Stimulated activated CD4-positive, alpha-beta T cell treated with anti-CD3 and anti-CD28 coated beads, TNF-alpha, amount 100 ng/mL, for 1 hour (primary cell): ENCODE data around the gene SLC2A10.

Experiments used
- DNase-seq, 3 donors: peaks; one replicate each; pipeline ENCODE4 v3.0.0-alpha.2; 2020; ENCODE audit warnings: low read depth in 3 of 3, low spot score in 1 of 3

Gene SLC2A10

DNA sequence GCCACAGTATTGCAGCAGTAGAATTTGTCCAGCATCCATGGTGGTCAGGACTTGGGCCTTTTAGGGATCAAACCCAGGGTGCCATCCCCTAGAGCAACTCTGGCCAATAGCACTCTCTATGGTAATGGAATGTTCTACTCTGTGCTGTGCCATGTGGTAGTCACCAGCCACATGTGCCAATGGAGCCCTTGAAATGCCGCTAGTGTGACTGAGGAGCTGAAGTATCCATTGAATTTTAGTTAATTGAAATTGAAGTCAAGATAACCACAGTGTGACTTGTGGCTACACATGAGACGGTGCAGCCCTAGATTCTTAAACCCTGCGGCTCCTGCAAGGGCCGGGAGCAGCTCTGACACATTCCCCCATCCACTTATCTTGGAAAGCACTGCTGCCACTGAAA, 54.6 kb downstream of the SLC2A10 start:
- DNase-seq = no peak

DNA sequence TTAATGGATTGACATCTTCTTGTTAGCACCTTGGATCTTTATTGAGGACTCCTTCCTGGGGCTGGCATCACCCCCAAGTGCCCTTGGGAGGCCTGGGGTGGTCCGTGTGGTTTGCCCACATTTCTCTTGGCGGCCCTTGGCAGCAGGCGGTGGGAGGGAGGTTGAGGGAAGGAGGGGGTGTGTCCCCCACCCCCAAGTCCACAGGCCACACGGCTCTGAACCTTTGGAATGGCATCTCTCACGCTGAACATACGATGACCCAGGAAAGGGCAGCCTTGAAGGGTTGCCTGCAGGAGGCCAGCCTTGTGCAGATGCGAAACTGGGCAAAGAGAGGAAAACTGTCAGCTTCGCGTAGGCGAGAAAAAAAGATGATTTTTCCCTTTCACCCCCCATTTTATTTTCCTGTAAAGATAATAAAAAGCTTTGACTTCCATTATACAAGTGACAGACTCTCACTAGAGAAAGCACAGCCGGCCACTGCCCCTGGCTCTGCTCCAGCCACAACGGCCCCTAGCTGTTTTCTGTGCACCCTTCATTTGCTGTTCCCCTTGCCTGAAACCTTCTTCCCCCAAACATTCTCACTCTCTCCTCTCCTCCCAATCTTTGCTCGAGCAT, 56.2 kb downstream of the SLC2A10 start:
- no peak for DNase-seq

DNA sequence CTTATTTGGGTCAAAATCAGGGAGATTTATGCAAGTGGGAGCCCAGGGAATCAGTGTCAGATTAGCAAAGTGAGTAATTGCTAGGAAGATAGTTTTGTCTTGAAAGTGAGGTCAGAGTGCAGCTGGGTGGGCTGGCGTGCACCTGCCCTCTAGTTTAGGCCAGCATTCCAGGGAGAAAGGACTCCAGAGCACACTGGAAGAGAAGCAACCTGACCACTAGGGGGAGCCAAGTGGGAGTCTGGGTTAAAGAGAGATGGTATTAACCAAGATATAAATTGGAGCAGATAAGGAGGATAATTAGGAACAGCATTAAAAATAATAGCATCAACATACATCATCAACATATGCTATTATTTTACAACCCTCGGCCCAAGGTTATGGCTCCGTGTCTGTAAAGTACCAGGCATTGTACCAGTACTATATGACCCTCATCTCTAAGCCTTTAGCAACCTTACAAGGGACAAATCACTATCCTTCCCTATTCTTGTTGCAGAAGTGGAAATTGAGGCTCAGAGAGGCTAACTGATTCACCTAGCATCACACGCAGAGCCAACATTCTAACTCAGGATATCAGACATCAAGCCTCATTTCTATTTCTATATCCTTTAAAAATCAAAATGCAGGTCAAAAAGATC, 57.8 kb downstream of the SLC2A10 start:
- no peak for DNase-seq

DNA sequence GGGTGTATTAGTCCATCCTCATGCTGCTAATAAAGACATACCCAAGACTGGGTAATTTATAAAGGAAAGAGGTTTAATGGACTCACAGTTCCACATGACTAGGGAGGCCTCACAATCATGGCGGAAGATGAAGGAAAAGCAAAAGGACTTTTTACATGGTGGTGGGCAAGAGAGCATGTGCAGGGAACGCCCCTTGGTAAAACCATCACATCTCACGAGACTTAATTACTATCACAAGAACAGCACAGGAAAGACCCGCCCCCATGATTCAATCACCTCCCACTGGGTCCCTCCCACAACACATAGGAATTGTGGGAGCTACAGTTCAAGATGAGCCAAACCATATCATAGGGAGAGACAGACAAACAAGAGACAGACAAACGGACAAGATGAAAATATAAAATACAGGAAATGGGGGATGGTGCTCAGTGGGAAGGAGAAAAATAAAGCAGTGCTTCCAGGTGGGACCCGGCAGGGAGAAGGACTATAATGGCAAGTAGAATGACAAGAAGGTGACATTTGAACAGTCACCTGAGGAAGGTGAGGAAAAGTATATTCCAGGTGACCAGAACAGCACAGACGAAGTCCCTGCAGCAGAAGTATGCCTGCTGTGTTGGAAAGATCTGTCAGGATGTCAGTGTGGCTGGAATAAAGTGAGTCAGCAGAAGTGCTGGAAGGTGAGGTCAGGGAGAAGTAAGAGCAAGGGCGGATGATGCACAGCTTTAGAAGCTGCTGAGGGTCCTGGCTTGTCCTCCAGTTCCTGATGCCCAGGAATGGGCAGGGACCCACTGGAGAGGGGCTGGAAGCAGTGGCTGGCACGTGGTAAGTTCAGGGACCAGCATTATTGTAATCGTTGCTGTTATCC, 61.1 kb downstream of the SLC2A10 start:
- DNase-seq = no peak

DNA sequence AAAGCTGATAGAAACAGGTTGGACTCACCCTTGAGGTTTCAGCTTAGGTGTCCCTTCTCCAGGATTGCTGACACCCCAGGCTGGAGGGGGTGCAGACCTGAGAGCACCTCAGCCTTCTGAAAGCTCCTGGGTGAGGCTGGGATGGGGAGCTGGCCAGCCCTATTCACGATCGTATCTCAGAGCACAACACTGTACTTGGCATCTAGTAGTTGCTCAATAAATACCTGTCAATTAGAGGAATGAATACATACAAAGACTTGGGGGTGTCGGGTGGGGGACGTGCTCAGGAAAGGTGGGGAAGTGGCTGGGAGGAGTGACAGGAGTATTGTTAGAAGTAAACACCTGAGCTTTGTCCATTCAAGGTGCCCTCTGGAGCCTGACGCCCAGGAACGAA, 61.7 kb downstream of the SLC2A10 start:
- no peak for DNase-seq

DNA sequence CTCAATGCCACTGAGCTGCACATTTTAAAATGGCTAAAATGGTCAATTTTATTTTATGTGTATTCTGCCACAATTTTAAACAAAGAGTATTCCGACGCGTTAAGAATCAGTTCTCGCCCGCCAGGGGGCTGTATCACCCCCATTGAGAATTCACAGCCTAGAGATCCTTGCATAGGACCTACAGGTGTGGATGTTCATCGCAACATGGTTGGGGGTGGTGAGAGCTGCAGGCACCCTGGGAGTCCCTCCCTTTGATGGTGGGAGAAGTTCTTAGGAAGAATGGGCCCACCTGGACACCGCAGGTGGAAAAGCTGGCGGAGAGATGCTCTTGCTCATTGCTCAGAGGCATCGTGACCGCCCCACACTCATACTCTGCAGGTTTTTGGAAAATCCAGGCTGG, 63.5 kb downstream of the SLC2A10 start:
- no peak for DNase-seq

DNA sequence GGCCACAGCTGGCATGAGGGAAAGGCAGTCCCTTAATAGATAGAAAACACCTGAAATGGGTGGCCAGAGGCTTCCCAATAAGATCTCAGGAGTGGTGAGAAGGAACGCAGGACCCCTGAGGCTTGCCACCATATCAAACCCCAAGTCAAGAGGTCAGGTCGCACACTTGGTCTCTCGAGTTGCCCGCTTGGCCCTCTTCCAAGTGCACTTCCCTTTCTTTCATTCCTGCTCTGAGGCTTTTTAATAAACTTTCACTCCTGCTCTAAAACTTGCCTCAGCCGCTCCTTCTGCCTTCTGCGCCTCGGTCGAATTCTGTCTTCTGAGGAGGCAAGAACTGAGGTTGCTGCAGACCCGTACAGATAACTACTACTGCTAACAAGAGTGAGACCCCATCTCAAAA, 64.2 kb downstream of the SLC2A10 start:
- no peak for DNase-seq

DNA sequence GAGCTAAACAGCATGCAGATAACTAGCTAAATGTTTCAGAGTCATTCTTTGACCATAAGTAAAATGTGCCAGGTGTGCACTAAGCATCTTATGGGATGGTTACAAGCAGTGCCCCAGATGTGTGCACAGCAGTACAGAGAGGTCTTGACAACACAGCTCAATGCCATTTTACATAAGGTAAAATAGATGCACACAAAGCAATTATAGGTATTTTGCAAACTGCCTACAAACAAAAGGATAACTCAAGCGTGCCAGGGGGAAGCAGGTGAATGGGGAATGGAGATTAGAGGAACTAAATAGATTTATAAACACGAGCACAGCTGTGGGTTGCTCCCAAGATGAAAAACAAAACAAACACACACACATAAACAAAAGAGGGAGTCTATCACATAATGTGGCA, 64.8 kb downstream of the SLC2A10 start:
- DNase-seq = no peak

DNA sequence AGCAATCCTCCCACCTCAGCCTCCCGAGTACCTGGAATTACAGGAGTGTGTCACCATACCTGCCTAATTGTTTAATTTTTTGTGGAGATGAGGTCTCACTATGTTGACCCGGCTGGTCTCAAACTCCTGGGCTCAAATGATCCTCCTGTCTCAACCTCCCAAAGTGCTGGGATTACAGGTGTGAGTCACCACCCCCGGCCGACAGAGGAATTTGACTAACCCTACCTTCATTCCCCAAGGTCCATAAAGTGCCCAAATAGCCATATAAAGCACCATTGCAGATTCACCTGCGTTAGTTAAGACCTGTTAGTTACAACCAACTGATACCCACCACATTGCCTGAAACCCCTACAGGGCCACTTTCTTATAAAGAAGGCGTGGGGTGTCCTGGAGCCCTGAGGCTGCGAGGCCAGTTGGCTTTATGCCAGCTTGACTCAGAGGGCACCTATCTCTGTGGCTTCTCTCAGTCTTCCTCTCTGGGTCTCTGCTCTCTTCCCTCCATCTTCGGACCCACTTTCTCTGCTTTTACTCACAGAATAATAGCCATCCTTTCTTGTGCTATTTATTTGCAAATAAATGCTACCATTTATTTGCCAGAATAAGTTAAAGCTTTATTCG, 65.6 kb downstream of the SLC2A10 start:
- DNase-seq = no peak

DNA sequence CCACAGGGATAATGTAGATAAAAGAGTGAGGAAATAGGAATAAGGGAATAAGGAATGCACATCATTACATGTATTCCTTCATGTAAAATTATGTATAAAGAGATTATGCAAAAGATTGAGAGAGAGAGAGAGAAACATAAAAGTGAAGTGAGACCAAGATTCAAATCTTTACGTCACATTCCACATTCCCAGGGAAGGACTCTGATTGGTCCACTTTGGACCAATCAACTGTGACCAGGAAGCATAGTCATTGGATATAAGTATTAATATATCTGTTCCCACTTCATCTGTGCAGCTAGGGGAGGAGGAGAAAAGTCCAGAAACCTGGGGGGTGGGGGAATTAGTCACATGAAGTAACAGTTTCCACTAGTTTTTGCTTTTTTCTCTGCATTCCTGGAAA, 66.4 kb downstream of the SLC2A10 start:
- no peak for DNase-seq

DNA sequence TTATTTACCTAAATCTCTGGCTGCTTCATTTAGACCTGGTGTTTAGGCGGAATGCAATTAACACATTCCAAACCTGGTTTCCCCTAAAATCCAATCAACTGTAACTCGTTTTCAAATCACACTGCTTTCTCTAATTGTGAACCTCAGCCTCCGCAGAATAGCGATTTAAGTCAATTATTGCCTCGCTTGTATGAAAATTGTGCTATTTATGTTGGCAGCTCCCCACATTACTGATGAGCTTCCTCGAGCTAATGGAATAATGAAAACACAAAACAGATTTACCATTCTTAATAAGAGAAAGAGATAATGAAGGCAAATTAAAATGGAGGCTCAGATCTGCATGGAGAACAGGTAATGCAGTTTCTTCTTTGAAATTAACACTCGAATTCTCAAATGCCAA, 67.9 kb downstream of the SLC2A10 start:
- DNase-seq = no peak

DNA sequence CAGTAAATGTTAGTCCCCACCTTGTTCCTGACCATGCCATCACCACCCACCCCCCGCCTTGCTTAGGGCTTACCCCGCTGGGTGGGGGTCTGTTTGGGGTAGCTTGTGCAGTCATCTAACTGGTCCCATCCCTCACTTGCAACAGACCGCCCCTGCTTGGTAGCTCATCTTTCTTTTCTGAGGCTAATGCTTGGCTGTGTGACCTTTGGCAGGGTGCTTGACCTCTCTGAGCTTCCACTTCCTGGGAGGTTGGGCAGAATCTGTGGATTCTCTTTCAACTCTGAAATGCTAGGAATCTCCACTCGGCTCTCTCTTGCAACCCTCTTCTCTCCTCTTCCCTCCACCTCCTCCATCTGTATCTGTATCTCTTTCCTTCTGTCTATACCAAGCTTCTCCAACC, 70.4 kb downstream of the SLC2A10 start:
- DNase-seq = no peak

DNA sequence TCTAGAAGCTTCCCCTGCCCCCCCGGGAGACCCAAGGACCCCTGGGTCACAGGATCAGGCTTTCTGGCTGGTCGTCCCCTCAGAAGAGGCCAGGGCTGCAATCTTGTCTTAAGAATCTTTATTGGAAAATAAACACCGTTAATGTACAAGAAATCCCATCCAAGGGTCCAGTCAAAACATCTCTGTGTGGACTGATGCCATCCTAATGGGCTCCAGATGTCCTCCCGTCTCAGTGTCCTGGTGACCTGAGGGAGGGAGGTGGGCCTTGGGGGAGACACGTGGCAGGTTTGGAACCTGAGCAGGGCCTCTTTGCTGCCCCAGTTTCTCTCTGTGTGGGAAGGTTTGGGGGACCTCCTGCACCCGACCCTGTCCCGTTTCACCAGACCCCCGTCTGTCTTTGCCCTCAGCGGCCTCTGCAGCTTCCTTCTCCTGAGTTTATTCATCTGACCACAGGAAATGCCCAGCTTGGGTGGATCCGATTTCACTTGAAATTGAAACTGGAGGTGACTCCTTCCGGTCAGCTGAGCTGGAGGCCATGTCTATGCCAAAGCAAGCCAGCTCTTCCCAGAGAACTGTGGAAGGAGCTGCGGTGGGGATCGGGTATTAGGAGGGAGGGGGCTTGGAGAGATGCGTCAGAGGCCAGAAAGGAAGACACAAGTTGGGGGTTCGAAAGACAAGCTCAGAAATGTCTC, 75.1 kb downstream of the SLC2A10 start:
- DNase-seq = no peak
